ENCODE data around the gene DACT2. TPM values are rescaled to one million over a fixed set of nuclear protein-coding genes. Genes with fewer than 3 reads are reported as not detected.

The DACT2 gene
- total and polyA plus RNA-seq, 4 donors: 0.25 to 2.8 (median 0.88) TPM

GRCh38 chr6:168263351-168263905 lies 56.1 kb downstream of the DACT2 start:
- TF ChIP-seq, protein P1, sequence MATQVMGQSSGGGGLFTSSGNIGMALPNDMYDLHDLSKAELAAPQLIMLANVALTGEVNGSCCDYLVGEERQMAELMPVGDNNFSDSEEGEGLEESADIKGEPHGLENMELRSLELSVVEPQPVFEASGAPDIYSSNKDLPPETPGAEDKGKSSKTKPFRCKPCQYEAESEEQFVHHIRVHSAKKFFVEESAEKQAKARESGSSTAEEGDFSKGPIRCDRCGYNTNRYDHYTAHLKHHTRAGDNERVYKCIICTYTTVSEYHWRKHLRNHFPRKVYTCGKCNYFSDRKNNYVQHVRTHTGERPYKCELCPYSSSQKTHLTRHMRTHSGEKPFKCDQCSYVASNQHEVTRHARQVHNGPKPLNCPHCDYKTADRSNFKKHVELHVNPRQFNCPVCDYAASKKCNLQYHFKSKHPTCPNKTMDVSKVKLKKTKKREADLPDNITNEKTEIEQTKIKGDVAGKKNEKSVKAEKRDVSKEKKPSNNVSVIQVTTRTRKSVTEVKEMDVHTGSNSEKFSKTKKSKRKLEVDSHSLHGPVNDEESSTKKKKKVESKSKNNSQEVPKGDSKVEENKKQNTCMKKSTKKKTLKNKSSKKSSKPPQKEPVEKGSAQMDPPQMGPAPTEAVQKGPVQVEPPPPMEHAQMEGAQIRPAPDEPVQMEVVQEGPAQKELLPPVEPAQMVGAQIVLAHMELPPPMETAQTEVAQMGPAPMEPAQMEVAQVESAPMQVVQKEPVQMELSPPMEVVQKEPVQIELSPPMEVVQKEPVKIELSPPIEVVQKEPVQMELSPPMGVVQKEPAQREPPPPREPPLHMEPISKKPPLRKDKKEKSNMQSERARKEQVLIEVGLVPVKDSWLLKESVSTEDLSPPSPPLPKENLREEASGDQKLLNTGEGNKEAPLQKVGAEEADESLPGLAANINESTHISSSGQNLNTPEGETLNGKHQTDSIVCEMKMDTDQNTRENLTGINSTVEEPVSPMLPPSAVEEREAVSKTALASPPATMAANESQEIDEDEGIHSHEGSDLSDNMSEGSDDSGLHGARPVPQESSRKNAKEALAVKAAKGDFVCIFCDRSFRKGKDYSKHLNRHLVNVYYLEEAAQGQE (IDR thresholded peaks at IDR 0.05): no peak
- TF ChIP-seq ZBTB33 (IDR thresholded peaks at IDR 0.05): no peak
- no peaks in the 10 kb centered on the region for H3K9me3 ChIP-seq (ENCODE audit: control insufficient read depth in 4 of 4, low read length in 3 of 4)
- H3K27me3 ChIP-seq (ENCODE audit: control insufficient read depth in 4 of 4, insufficient read depth in 4 of 4, low read length in 3 of 4): no peaks in the 10 kb centered on the region
- no peak overlapping the region for H3K9ac ChIP-seq (ENCODE audit: low read depth in 1 of 2, low read length in 2 of 2)
- peak overlapping the region; percentile 30 to 87 for H3K27ac ChIP-seq (ENCODE audit: low read depth in 1 of 2, low read length in 2 of 2)
- DNase-seq (ENCODE audit: low spot score): no peak
- H3K4me1 ChIP-seq (ENCODE audit: control insufficient read depth in 4 of 4, insufficient read depth in 4 of 4, low read length in 3 of 4): peaks cover 19 to 65% (median 52%) of the 10 kb centered on the region in 4 donors
- H3K36me3 ChIP-seq (ENCODE audit: control insufficient read depth in 4 of 4, insufficient read depth in 3 of 4, low read depth in 1 of 4, low read length in 3 of 4): no peaks in the 10 kb centered on the region
- H3K4me3 ChIP-seq (ENCODE audit: low read depth in 1 of 3, low read length in 3 of 3): no peak overlapping the region
- WGBS: 95% methylated on average over 28 of the region's 28 CpGs

- Histone ChIP-seq H3K4me3 (ENCODE audit: low read depth in 1 of 3, low read length in 3 of 3) (no peak overlapping the region), H3K27me3 (ENCODE audit: control insufficient read depth in 4 of 4, insufficient read depth in 4 of 4, low read length in 3 of 4) (no peaks in the 10 kb centered on the region), H3K36me3 (ENCODE audit: control insufficient read depth in 4 of 4, insufficient read depth in 3 of 4, low read depth in 1 of 4, low read length in 3 of 4) (no peaks in the 10 kb centered on the region), H3K4me1 (ENCODE audit: control insufficient read depth in 4 of 4, insufficient read depth in 4 of 4, low read length in 3 of 4) (peaks cover 19 to 53% (median 46%) of the 10 kb centered on the region in 4 donors), H3K27ac (ENCODE audit: low read depth in 1 of 2, low read length in 2 of 2) (peak overlapping the region; percentile 82 to 87), H3K9ac (ENCODE audit: low read depth in 1 of 2, low read length in 2 of 2) (peak overlapping the region in 1 of 2 donors; percentile 52), H3K9me3 (ENCODE audit: control insufficient read depth in 4 of 4, low read length in 3 of 4) (no peaks in the 10 kb centered on the region)
- no peak for DNase-seq (ENCODE audit: low spot score)
- TF ChIP-seq ATF3 (IDR thresholded peaks at IDR 0.05): no peak
- TF ChIP-seq EGR1 (IDR thresholded peaks at IDR 0.05; ENCODE audit: low read depth in 2 of 2): no peak
- no peak for TF ChIP-seq FOXA1 (IDR thresholded peaks at IDR 0.05)
- TF ChIP-seq JUND (IDR thresholded peaks at IDR 0.05): no peak
- no peak for TF ChIP-seq ZBTB33 (IDR thresholded peaks at IDR 0.05)
- TF ChIP-seq GABPA (IDR thresholded peaks at IDR 0.05 in 1 of 2, conservative IDR thresholded peaks at IDR 0.05 in 1 of 2): no peak
- TF ChIP-seq MAX (IDR thresholded peaks at IDR 0.05): no peak
- TF ChIP-seq TAF1 (conservative IDR thresholded peaks at IDR 0.05): no peak
- TF ChIP-seq SP1 (IDR thresholded peaks at IDR 0.05): no peak
- no peak for TF ChIP-seq NR2F2 (IDR thresholded peaks at IDR 0.05)
- WGBS: 77% methylated on average over 12 of the region's 12 CpGs
Measured at GRCh38 chr6:168261234-168261633, 58.3 kb downstream of the DACT2 start.

Data from liver (tissue), 9 donors.